Small intestine (tissue), 7 donors: ENCODE results near the gene ACBD4. TPM values are rescaled to one million over a fixed set of nuclear protein-coding genes. Genes with fewer than 3 reads are reported as not detected.

Experiments used
- DNase-seq, 2 donors: peaks; one replicate each; pipeline versions ENCODE4 v3.0.0 to v3.0.0-alpha.2; 2013
- FAIRE-seq: peaks from 2 replicates; lab custom pipeline; 2012; peaks lifted over from hg19 to GRCh38; lab: Jason Lieb, UNC
- H3K27ac ChIP-seq, 3 donors: one replicate each; pipeline ENCODE4 v1.5.1; 2013; ENCODE audit warnings: low read length in 2 of 3, mild to moderate bottlenecking in 2 of 3, control low read depth in 1 of 3, inconsistent platforms in 1 of 3, low read depth in 1 of 3, moderate library complexity in 1 of 3
- H3K27me3 ChIP-seq, 3 donors: one replicate each; pipeline ENCODE4 v1.6.1; 2013; ENCODE audit warnings: low read length in 3 of 3, inconsistent platforms in 1 of 3; ENCODE audit not compliant: control insufficient read depth in 3 of 3, insufficient read depth in 3 of 3
- H3K36me3 ChIP-seq, 3 donors: one replicate each; pipeline ENCODE4 v1.6.1; 2013; ENCODE audit warnings: low read length in 3 of 3, inconsistent platforms in 1 of 3, low read depth in 1 of 3, mild to moderate bottlenecking in 1 of 3, moderate library complexity in 1 of 3; ENCODE audit not compliant: control insufficient read depth in 3 of 3, insufficient read depth in 2 of 3
- H3K4me1 ChIP-seq, 3 donors: one replicate each; pipeline ENCODE4 v1.6.1; 2013; ENCODE audit warnings: low read length in 2 of 3, inconsistent platforms in 1 of 3, low read depth in 1 of 3, mild to moderate bottlenecking in 1 of 3, moderate library complexity in 1 of 3; ENCODE audit not compliant: control insufficient read depth in 3 of 3, insufficient read depth in 2 of 3
- H3K4me3 ChIP-seq, 3 donors: one replicate each; pipeline ENCODE4 v1.5.1; 2013; ENCODE audit warnings: low read length in 3 of 3, control low read depth in 1 of 3, inconsistent platforms in 1 of 3, low read depth in 1 of 3, mild to moderate bottlenecking in 1 of 3, moderate library complexity in 1 of 3
- H3K9me3 ChIP-seq, 2 donors: one replicate each; pipeline ENCODE4 v1.6.1; 2013; ENCODE audit warnings: low read depth in 1 of 2, low read length in 1 of 2; ENCODE audit not compliant: control insufficient read depth in 2 of 2, insufficient read depth in 1 of 2
- WGBS, 3 donors: extraction: QIAGEN DNeasy Blood & Tissue Kit; methylation state at CpG; one replicate each; pipeline ENCODE4 v1.1.7; 2013; 5-methylcytosine and 5-hydroxymethylcytosine counted together
- polyA plus RNA-seq, 4 donors: library from polyadenylated mRNA; stranded (reverse) in 3 of 4; unstranded in 1 of 4; fragments of 200-250 nt in 3 of 4; fragments of 120-200 nt in 1 of 4; gene quantifications; one replicate each; pipeline versions ENCODE4 v1.2.1 to v1.2.3, GENCODE V29; 2013
- donor health status: healthy with polysubstance abuse.
- donor health status: control.
- donor health status: control.
- donor health status: Bipolar disorder and iron deficiency.
- donor health status: healthy.

Gene ACBD4
- polyA plus RNA-seq, 4 donors = 18.1 to 184 (median 93.2) TPM

- H3K36me3 ChIP-seq = peaks cover 27 to 88% (median 38%) of the 10 kb centered on the region in 3 donors
- H3K4me1 ChIP-seq = no peaks in the 10 kb centered on the region
- peak overlapping the region in 1 of 3 donors; percentile 52 for H3K27ac ChIP-seq
- no peak for DNase-seq
- WGBS, 3 donors = 85 to 90% (median 87%) methylated on average over 11 of the region's 11 CpGs
- no peaks in the 10 kb centered on the region for H3K27me3 ChIP-seq
- no peak overlapping the region for H3K4me3 ChIP-seq
- H3K9me3 ChIP-seq = no peaks in the 10 kb centered on the region
- FAIRE-seq = no peak
Measured at GRCh38 chr17:45091778-45092425, 43.6 kb upstream of the ACBD4 start.

- 56 to 86% (median 78%) methylated on average over 6 of the region's 6 CpGs for WGBS, 3 donors
- FAIRE-seq (no peak), DNase-seq (no peak)
- H3K36me3 ChIP-seq = peaks cover 28 to 89% (median 37%) of the 10 kb centered on the region in 3 donors
- H3K9me3 ChIP-seq = no peaks in the 10 kb centered on the region
- no peaks in the 10 kb centered on the region for H3K4me1 ChIP-seq
- no peaks in the 10 kb centered on the region for H3K27me3 ChIP-seq
- no peak overlapping the region for H3K4me3 ChIP-seq
- peak overlapping the region in 2 of 3 donors; percentile 24 to 64 for H3K27ac ChIP-seq
Measured at GRCh38 chr17:45092911-45093430, 42.5 kb upstream of the ACBD4 start.

DNA sequence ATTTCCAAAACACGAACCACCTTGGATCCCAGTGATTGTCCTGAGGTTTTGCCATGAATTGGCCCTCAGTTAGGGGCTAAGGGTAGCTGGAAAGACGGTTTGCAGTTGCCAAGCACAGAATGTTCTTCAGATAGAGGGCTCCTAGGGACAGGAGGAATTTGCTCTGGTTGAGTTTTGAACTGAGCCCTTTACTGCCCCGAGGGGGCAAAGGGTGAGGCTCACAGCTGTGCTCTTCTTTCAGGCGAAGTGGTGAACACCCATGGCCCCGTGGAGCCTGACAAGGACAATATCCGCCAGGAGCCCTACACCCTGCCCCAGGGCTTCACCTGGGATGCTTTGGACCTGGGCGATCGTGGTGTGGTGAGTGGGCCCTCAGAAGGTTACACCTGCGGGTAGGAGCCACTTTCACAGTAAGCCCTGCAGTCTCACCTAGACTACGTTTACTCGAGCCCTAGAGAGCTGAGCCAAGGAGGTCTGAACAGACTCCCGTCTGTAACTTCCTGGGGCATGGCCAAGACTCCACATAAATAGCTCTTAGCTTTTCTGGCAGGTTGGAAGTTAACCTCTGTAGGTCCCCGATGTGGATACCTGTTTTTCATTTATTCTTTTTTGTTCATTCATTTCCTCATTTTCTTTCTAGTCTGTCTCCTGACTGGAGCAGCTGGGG, 41.9 kb upstream of the ACBD4 start:
- WGBS, 3 donors = 67 to 71% (median 69%) methylated on average over 13 of the region's 13 CpGs
- DNase-seq = no peak
- peak overlapping the region; percentile 24 to 64 (median 36) for H3K27ac ChIP-seq
- no peak for FAIRE-seq
- no peaks in the 10 kb centered on the region for H3K9me3 ChIP-seq
- H3K4me1 ChIP-seq = no peaks in the 10 kb centered on the region
- peaks cover 32 to 89% (median 35%) of the 10 kb centered on the region in 3 donors for H3K36me3 ChIP-seq
- no peak overlapping the region for H3K4me3 ChIP-seq
- no peaks in the 10 kb centered on the region for H3K27me3 ChIP-seq

DNA sequence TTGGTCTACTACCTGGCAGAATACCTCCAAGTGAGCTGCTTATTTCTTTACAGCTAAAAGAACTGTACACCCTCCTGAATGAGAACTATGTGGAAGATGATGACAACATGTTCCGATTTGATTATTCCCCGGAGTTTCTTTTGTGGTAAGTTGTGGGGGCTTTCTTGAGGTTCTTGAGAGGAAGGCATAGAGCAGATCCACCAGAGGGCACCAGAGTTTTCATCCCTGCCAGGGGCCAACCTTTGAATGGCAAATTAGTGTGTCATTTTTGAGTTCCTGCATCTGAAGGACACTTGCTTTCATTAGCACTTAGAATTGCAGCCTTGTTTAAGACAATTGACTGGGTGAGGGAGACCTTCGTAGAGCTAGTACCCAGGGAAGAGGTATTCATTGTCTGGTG, 39.3 kb upstream of the ACBD4 start:
- H3K9me3 ChIP-seq = no peaks in the 10 kb centered on the region

GRCh38 chr17:45096926-45097325, 38.6 kb upstream of the ACBD4 start:
- no peak for DNase-seq
- Histone ChIP-seq H3K36me3 (peaks cover 27 to 93% (median 33%) of the 10 kb centered on the region in 3 donors), H3K27ac (no peak overlapping the region), H3K4me1 (no peaks in the 10 kb centered on the region), H3K27me3 (no peaks in the 10 kb centered on the region), H3K9me3 (no peaks in the 10 kb centered on the region), H3K4me3 (no peak overlapping the region)
- no peak for FAIRE-seq
- 93 to 96% (median 95%) methylated on average over 11 of the region's 11 CpGs for WGBS, 3 donors

More for the DNA sequence above, 39.3 kb upstream of the ACBD4 start:
- Histone ChIP-seq H3K27ac (no peak overlapping the region), H3K27me3 (no peaks in the 10 kb centered on the region), H3K4me3 (no peak overlapping the region), H3K4me1 (no peaks in the 10 kb centered on the region), H3K36me3 (peaks cover 27 to 91% (median 31%) of the 10 kb centered on the region in 3 donors)
- peak in 1 of 2 donors; percentile 45 for DNase-seq
- WGBS, 3 donors = 73 to 86% (median 85%) methylated on average over 3 of the region's 3 CpGs
- FAIRE-seq = no peak

- H3K4me3 ChIP-seq = no peak overlapping the region
- FAIRE-seq = no peak
- DNase-seq = no peak
- no peak overlapping the region for H3K27ac ChIP-seq
- H3K9me3 ChIP-seq = no peaks in the 10 kb centered on the region
- peaks cover 29 to 95% (median 37%) of the 10 kb centered on the region in 3 donors for H3K36me3 ChIP-seq
- WGBS, 3 donors = 82 to 87% (median 84%) methylated on average over 13 of the region's 13 CpGs
- no peaks in the 10 kb centered on the region for H3K27me3 ChIP-seq
- H3K4me1 ChIP-seq = no peaks in the 10 kb centered on the region
Measured at GRCh38 chr17:45098081-45098868, 37.2 kb upstream of the ACBD4 start.

GRCh38 chr17:45098869-45099616, 36.4 kb upstream of the ACBD4 start:
- FAIRE-seq (no peak), DNase-seq (peak; percentile 77 to 87)
- Histone ChIP-seq H3K4me1 (no peaks in the 10 kb centered on the region), H3K4me3 (no peak overlapping the region), H3K27ac (peak overlapping the region in 1 of 3 donors; percentile 35), H3K27me3 (no peaks in the 10 kb centered on the region), H3K9me3 (no peaks in the 10 kb centered on the region), H3K36me3 (peaks cover 32 to 95% (median 37%) of the 10 kb centered on the region in 3 donors)
- 41 to 49% (median 49%) methylated on average over 9 of the region's 9 CpGs for WGBS, 3 donors
